ENCODE measurements around the gene FNDC3B. TPM values are rescaled to one million over a fixed set of nuclear protein-coding genes. Genes with fewer than 3 reads are reported as not detected.

FNDC3B gene
- total RNA-seq, 2 experiments from 2014 or later = 10.6 to 12.0 TPM

DNA sequence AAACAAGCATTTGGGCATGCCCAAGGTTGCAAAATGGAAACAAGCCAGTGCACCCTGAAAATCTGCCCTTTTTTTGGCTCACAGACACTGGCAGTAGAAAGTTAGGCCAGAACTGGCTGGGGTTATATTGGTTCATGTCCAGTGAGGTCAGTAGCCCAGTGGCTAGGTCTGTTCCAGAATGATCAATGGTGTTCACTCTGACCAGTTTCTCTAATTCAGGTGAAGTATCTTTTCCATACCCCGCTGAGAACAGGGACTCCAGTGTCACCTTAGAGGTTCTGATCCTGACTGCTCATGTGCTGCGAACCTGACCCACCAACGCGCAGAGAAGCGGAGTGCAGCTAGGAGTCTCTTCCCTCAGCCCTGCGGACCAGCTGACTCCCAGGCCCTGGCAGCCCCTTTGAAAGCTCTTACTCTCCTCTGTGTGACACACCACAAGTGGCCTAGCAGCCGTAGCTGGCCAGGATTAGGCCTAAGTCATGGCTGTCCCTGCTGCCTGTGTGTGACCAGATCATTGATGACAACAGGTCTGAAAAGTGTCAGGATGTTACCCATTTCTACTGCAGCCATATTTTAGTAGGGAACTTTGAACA lies 285.3 kb downstream of the FNDC3B start:
- no peak for TF ChIP-seq CTCF (IDR thresholded peaks at IDR 0.05)
- Mint-ChIP-seq H3K27me3 (no peaks in the 10 kb centered on the region), H3K27ac (no peak overlapping the region), H3K9me3 (no peaks in the 10 kb centered on the region), H3K4me3 (no peak overlapping the region), H3K36me3 (ENCODE audit: low read depth) (peaks cover 6% of the 10 kb centered on the region), H3K4me1 (ENCODE audit: low read depth) (peaks cover 6% of the 10 kb centered on the region)
- DNase-seq (no peak), ATAC-seq (no peak)
- CTCF ChIA-PET = interaction anchor here (2.4 kb wide), 1 partner anchor 8 kb away, joined by 19 read pairs; no protein-coding TSS in a partner anchor
- intact Hi-C loops (cut with micrococcal nuclease) = no loop called here
- POLR2A ChIA-PET = no interaction called here

GRCh38 chr3:172325461-172325860 lies 286.1 kb downstream of the FNDC3B start:
- Mint-ChIP-seq H3K27ac (no peak overlapping the region), H3K36me3 (ENCODE audit: low read depth) (peaks cover 1% of the 10 kb centered on the region), H3K4me1 (ENCODE audit: low read depth) (peaks cover 6% of the 10 kb centered on the region), H3K4me3 (no peak overlapping the region), H3K27me3 (no peaks in the 10 kb centered on the region), H3K9me3 (no peaks in the 10 kb centered on the region)
- no peak for TF ChIP-seq CTCF (IDR thresholded peaks at IDR 0.05)
- no peak for ATAC-seq
- ChIA-PET POLR2A (no interaction called here), CTCF (no interaction called here)
- intact Hi-C loops (cut with micrococcal nuclease) = no loop called here
- no peak for DNase-seq

GRCh38 chr3:172326993-172327392 lies 287.6 kb downstream of the FNDC3B start:
- H3K27ac Mint-ChIP-seq = no peak overlapping the region
- no peaks in the 10 kb centered on the region for H3K27me3 Mint-ChIP-seq
- ATAC-seq (no peak), DNase-seq (no peak)
- no peak for TF ChIP-seq CTCF (IDR thresholded peaks at IDR 0.05)
- no peaks in the 10 kb centered on the region for H3K9me3 Mint-ChIP-seq
- H3K36me3 Mint-ChIP-seq (ENCODE audit: low read depth) = peaks cover 4% of the 10 kb centered on the region
- H3K4me1 Mint-ChIP-seq (ENCODE audit: low read depth) = peaks cover 6% of the 10 kb centered on the region
- ChIA-PET POLR2A (no interaction called here), CTCF (interaction anchor here (1.4 to 2.9 kb wide), 2 partner anchors 14 to 341 kb away, joined by 3 to 16 read pairs; no protein-coding TSS in a partner anchor)
- H3K4me3 Mint-ChIP-seq = no peak overlapping the region
- intact Hi-C loops (cut with micrococcal nuclease) = no loop called here

DNA sequence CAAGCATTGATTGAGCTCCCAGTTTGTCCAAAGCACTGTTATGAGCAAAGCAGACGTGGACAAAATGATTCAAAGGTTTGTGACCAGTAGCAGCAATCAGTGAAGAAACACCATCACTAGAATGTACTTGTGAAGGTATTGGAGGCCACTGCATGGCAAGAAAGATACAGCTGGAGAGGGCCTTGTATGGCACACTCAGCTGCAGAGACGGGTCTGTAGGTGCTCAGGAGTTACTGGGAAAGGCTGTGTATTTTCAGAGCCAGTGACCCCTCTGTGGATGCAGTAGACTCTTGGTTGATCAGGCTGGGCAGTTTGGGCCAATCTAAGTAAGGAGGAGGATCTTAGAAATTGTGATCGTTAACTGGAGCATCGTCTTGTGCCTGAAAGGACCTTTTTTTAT lies 288.9 kb downstream of the FNDC3B start:
- Mint-ChIP-seq H3K36me3 (ENCODE audit: low read depth) (peaks cover 4% of the 10 kb centered on the region), H3K27ac (no peak overlapping the region), H3K4me1 (ENCODE audit: low read depth) (peaks cover 6% of the 10 kb centered on the region), H3K9me3 (no peaks in the 10 kb centered on the region), H3K27me3 (no peaks in the 10 kb centered on the region), H3K4me3 (no peak overlapping the region)
- ChIA-PET CTCF (interaction anchor here (0.9 to 2.9 kb wide), 5 partner anchors 11 to 345 kb away, joined by 3 to 16 read pairs (median 3); no protein-coding TSS in a partner anchor), POLR2A (no interaction called here)
- intact Hi-C loops (cut with micrococcal nuclease) = no loop called here
- TF ChIP-seq CTCF (IDR thresholded peaks at IDR 0.05) = no peak
- ATAC-seq (no peak), DNase-seq (no peak)

DNA sequence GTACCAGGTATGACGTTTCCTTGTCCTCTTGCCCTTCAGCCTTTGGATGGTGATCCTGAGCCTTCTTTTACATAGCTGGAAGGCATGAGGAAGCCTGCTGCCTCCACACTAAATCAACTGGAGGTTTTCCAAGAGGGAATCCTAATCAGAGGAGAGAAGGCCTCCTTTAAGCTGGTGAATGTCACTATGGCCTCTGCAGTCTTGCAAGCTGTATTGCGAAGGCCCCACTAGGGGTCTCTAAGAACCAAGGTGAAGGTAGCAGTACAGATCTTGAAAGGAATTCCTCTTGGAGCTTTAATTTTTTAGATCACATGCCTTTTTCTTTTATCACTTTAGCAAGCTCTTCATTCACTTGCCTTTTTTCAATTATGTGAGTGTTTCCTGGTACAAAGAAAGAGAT lies 289.7 kb downstream of the FNDC3B start:
- CTCF ChIA-PET = interaction anchor here (0.9 to 2.9 kb wide), 3 partner anchors 12 to 344 kb away, joined by 3 to 16 read pairs (median 4); no protein-coding TSS in a partner anchor
- POLR2A ChIA-PET = interaction anchor here (0.8 kb wide), 1 partner anchor 340 kb away, joined by 3 read pairs; no protein-coding TSS in a partner anchor
- no peak overlapping the region for H3K4me3 Mint-ChIP-seq

More for the DNA sequence above, 289.7 kb downstream of the FNDC3B start:
- Mint-ChIP-seq H3K27me3 (no peaks in the 10 kb centered on the region), H3K36me3 (ENCODE audit: low read depth) (peaks cover 7% of the 10 kb centered on the region), H3K4me1 (ENCODE audit: low read depth) (peaks cover 1% of the 10 kb centered on the region), H3K9me3 (no peaks in the 10 kb centered on the region), H3K27ac (no peak overlapping the region)
- ATAC-seq (no peak), DNase-seq (no peak)
- TF ChIP-seq CTCF (IDR thresholded peaks at IDR 0.05) = no peak
- intact Hi-C loops (cut with micrococcal nuclease) = no loop called here

Data from activated CD8-positive, alpha-beta T cell treated with anti-CD3 and anti-CD28 coated beads for 36 hours (primary cell).